GM20000 (cell line): ENCODE results near the gene PSMB3.

Experiments
- DNase-seq: peaks from one replicate; pipeline ENCODE4 v3.0.0; 2012; ENCODE audit warnings: low spot score
- CTCF ChIP-seq: IDR thresholded peaks from 2 replicates; pipeline ENCODE4 v1.5.1; 2012; ENCODE audit warnings: mild to moderate bottlenecking, control low read depth; ENCODE audit errors: extremely low read depth, missing control alignments

PSMB3 gene

GRCh38 chr17:38711792-38712571 lies 40.6 kb upstream of the PSMB3 start:
- DNase-seq = no peak
- TF ChIP-seq CTCF = no peak

GRCh38 chr17:38712593-38712992 lies 39.9 kb upstream of the PSMB3 start:
- DNase-seq = no peak
- TF ChIP-seq CTCF = no peak

GRCh38 chr17:38713456-38714075 lies 39.0 kb upstream of the PSMB3 start:
- no peak for TF ChIP-seq CTCF
- DNase-seq = no peak

- DNase-seq = no peak
- no peak for TF ChIP-seq CTCF
These were observed 37.2 kb upstream of the PSMB3 start for GRCh38 chr17:38715216-38715943.

GRCh38 chr17:38716368-38717005 lies 36.1 kb upstream of the PSMB3 start:
- TF ChIP-seq CTCF = no peak

GRCh38 chr17:38717139-38717745 lies 35.3 kb upstream of the PSMB3 start:
- TF ChIP-seq CTCF = no peak
- DNase-seq = no peak

More at GRCh38 chr17:38716368-38717005, 36.1 kb upstream of the PSMB3 start:
- no peak for DNase-seq
